GM12878 (cell line): ENCODE data around the gene CCNY. TPM values are rescaled to one million over a fixed set of nuclear protein-coding genes. Genes with fewer than 3 reads are reported as not detected.

Experiments used
- ATAC-seq: fragments of 200-7000 bp; cut with Tn5 transposase; 3 replicates; pipeline ENCODE4 v1.9.1; 2020; ENCODE audit warnings: mild to moderate bottlenecking, moderate library complexity
- BruUV-seq: library from RNA; stranded (reverse); fragments of 400-500 nt; replicated peaks from 2 replicates; lab custom pipeline; 2021; lab: Mats Ljungman, UMichigan
- CTCF ChIA-PET: fragments of 300-600 bp; sonication (Branson Sonifier 250); formaldehyde crosslinking; extraction: SDS; loops from one replicate; lab custom pipeline; 2021; ENCODE audit warnings: inconsistent platforms; lab: Yijun Ruan, JAX
- POLR2A ChIA-PET: fragments of 350-600 bp; formaldehyde crosslinking; extraction: SDS; loops from one replicate; lab custom pipeline; 2021; ENCODE audit warnings: inconsistent platforms; lab: Charles Lee
- RAD21 ChIA-PET: fragments of 300-600 bp; sonication (Branson Sonifier 250); formaldehyde crosslinking; loops from one replicate; lab custom pipeline; 2023; ENCODE audit warnings: antibody characterized with exemption; ENCODE audit not compliant: unreplicated experiment; lab: Charles Lee
- SMC1A ChIA-PET: fragments of 300-600 bp; sonication (Branson Sonifier 250); formaldehyde crosslinking; loops from one replicate; lab custom pipeline; 2023; ENCODE audit not compliant: unreplicated experiment, uncharacterized antibody; lab: Charles Lee
- DNase-seq: peaks from one replicate; pipeline ENCODE4 v3.0.0-alpha.2; 2011; ENCODE audit warnings: low read depth, low spot score
- FAIRE-seq: peaks from 3 replicates; lab custom pipeline; 2011; peaks lifted over from hg19 to GRCh38; lab: Jason Lieb, UNC
- H2AFZ ChIP-seq: 2 replicates; pipeline ENCODE4 v1.6.0; 2011; ENCODE audit warnings: low read depth, low read length, control low read depth; ENCODE audit not compliant: control insufficient read depth
- H3K27ac ChIP-seq: 2 replicates; pipeline ENCODE4 v1.5.1; 2011; ENCODE audit warnings: control low read depth; ENCODE audit not compliant: control insufficient read depth, insufficient read depth
- H3K27me3 ChIP-seq, 2 experiments: replicated peaks in 1 of 2; 2 replicates each; pipeline versions ENCODE4 v1.6.0 to v1.6.1; 2011; ENCODE audit warnings: low read length in 1 of 2; ENCODE audit not compliant: control insufficient read depth in 2 of 2, insufficient read depth in 2 of 2
- H3K36me3 ChIP-seq, 2 experiments: 2 replicates each; pipeline ENCODE4 v1.5.1; 2011; ENCODE audit warnings: low read length in 1 of 2; ENCODE audit not compliant: control insufficient read depth in 2 of 2, insufficient read depth in 2 of 2
- H3K4me1 ChIP-seq: 2 replicates; pipeline ENCODE4 v1.6.1; 2011; ENCODE audit warnings: mild to moderate bottlenecking, low read length, moderate library complexity, mixed read lengths; ENCODE audit not compliant: control insufficient read depth, insufficient read depth
- H3K4me2 ChIP-seq: 2 replicates; pipeline ENCODE4 v1.6.0; 2011; ENCODE audit warnings: control low read depth; ENCODE audit not compliant: control insufficient read depth, insufficient read depth
- H3K4me3 ChIP-seq: fragments of 200-600 bp; sonication (generic); 2 replicates; pipeline ENCODE4 v1.5.1; 2016
- H3K79me2 ChIP-seq: 2 replicates; pipeline ENCODE4 v1.6.0; 2011; ENCODE audit warnings: low read length; ENCODE audit not compliant: control insufficient read depth, insufficient read depth
- H3K9ac ChIP-seq: 2 replicates; pipeline ENCODE4 v1.8.0; 2011; ENCODE audit warnings: low read length, control low read depth, mixed read lengths; ENCODE audit not compliant: control insufficient read depth, insufficient read depth
- H3K9me3 ChIP-seq: replicated peaks from 3 replicates; pipeline ENCODE4 v1.5.1; 2011; ENCODE audit warnings: mild to moderate bottlenecking, low read length; ENCODE audit not compliant: control insufficient read depth, insufficient read depth
- H4K20me1 ChIP-seq: 2 replicates; pipeline ENCODE4 v1.6.0; 2011; ENCODE audit not compliant: control insufficient read depth, insufficient read depth
- ATF7 ChIP-seq: fragments of 450-650 bp; IDR thresholded peaks from 2 replicates; pipeline ENCODE4 v1.6.1; 2016; ENCODE audit warnings: low read depth, mild to moderate bottlenecking
- BHLHE40 ChIP-seq, 2 experiments: fragments of 450-650 bp in 1 of 2; IDR thresholded peaks; 2 replicates each; pipeline ENCODE4 v1.6.1; 2011 to 2017; ENCODE audit warnings: low read depth in 2 of 2, borderline replicate concordance in 1 of 2, improper control_type of control experiment in 1 of 2, low read length in 1 of 2, mild to moderate bottlenecking in 1 of 2
- ESRRA ChIP-seq: IDR thresholded peaks from 2 replicates; pipeline ENCODE4 v1.6.1; 2012; ENCODE audit warnings: mild to moderate bottlenecking, low read length, improper control_type of control experiment
- ETV6 ChIP-seq, 2 experiments: fragments of 450-650 bp in 1 of 2; IDR thresholded peaks in 1 of 2; conservative IDR thresholded peaks in 1 of 2; 2 replicates each; pipeline ENCODE4 v1.6.1; 2014; ENCODE audit warnings: antibody characterized with exemption in 1 of 2, borderline replicate concordance in 1 of 2, low read depth in 1 of 2, mild to moderate bottlenecking in 1 of 2, moderate library complexity in 1 of 2
- IKZF2 ChIP-seq, 2 experiments: fragments of 450-650 bp; IDR thresholded peaks; 2 replicates each; pipeline ENCODE4 v1.6.1; 2017; ENCODE audit warnings: mild to moderate bottlenecking in 2 of 2, moderate library complexity in 2 of 2
- JUND ChIP-seq: IDR thresholded peaks from 2 replicates; pipeline ENCODE4 v1.6.1; 2012; ENCODE audit warnings: low read depth, mild to moderate bottlenecking, low read length, improper control_type of control experiment, moderate library complexity
- NFIC ChIP-seq: IDR thresholded peaks from 2 replicates; pipeline ENCODE4 v1.6.1; 2012; ENCODE audit warnings: low read depth, mild to moderate bottlenecking, inconsistent platforms, low read length, moderate library complexity
- PAX5 ChIP-seq: IDR thresholded peaks from 2 replicates; pipeline ENCODE4 v1.6.1; 2011; ENCODE audit warnings: low read depth, low read length, borderline replicate concordance
- PML ChIP-seq: IDR thresholded peaks from 2 replicates; pipeline ENCODE4 v1.6.1; 2012; ENCODE audit warnings: low read length, inconsistent platforms
- YBX1 ChIP-seq: fragments of 450-650 bp; IDR thresholded peaks from 2 replicates; pipeline ENCODE4 v1.6.1; 2016; ENCODE audit warnings: antibody characterized with exemption
- ZNF24 ChIP-seq: fragments of 450-650 bp; IDR thresholded peaks from 2 replicates; pipeline ENCODE4 v1.6.1; 2017; ENCODE audit warnings: antibody characterized with exemption, mild to moderate bottlenecking
- WGBS: methylation state at CpG from one replicate; pipeline ENCODE4 v1.1.6; 2016; ENCODE audit warnings: low lambda C conversion rate; ENCODE audit not compliant: insufficient replicate concordance, insufficient coverage; ENCODE audit errors: missing lambda C conversion rate; 5-methylcytosine and 5-hydroxymethylcytosine counted together
- in situ Hi-C: fragments of 300-500 bp; cut with MboI; formaldehyde crosslinking; loops from 9 replicates; pipeline ENCODE4 v1.14.3; 2018; ENCODE audit warnings: mixed read lengths
- intact Hi-C: fragments of 100-400 bp; cut with micrococcal nuclease; formaldehyde crosslinking; loops from one replicate; pipeline ENCODE4 v1.14.2; 2022; ENCODE audit not compliant: unreplicated experiment
- polyA plus RNA-seq, 11 experiments: library from polyadenylated mRNA; depleted of rRNA in 4 of 11; unstranded in 6 of 11; stranded (reverse) in 5 of 11; fragments of >200 nt; fragmentation: Nextera tagmentation in 4 of 11; fragmentation: Illumina TruSeq in 1 of 11; extraction: Ambion mirVana in 4 of 11; extraction: Trizol in 1 of 11; gene quantifications; 1 replicate in 1 of 11; 2 replicates in 10 of 11; pipeline versions ENCODE4 v1.2.1 to v1.2.3, GENCODE V29; 2011 to 2016; ENCODE audit warnings: inconsistent platforms in 2 of 11, missing spikeins in 2 of 11, low read depth in 1 of 11
- total RNA-seq, 4 experiments: library from RNA; depleted of rRNA in 3 of 4; stranded (reverse); fragments of >200 nt in 3 of 4; fragmentation: Illumina TruSeq in 1 of 4; extraction: Trizol in 1 of 4; gene quantifications; 2 replicates each; pipeline versions ENCODE4 v1.2.1 to v1.2.3, GENCODE V29; 2013 to 2021

The CCNY gene
- total and polyA plus RNA-seq, 10 of the 15 experiments (the other 5 are each of a cell fraction or from before 2014, with no cell fraction given), result 3.6 to 50.0 (median 26.1) TPM

GRCh38 chr10:35368485-35369048 is 32.3 kb downstream of the CCNY start (continued):
- TF ChIP-seq NFIC, result no peak

DNA sequence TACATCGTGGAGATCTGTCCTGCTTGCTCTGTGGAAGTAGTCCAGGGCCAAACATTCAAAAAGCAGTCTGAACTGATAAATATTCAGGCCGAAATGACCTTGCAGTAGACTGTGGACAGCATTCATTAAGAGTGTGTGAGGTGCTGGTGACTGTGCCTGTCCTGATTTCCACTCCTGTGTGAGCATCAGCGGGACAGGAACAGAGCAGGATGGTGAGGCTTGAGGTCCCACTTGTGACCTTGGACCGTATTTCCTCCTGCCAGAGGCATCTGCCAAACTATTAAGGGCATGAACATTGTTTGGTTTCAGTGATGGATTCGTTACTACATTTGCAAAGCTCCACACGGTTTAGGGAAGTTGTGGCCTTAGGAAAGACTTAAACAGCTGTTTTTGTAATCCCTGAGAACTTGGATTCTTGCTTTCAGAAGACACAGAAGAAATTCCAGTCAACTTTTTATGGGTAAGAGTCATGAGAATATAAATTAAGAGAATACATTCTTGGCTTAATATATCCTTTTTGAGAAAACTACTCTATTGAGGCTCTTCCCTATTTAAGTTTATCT is 32.8 kb downstream of the CCNY start:
- Histone ChIP-seq H3K4me3 (no peak overlapping the region), H4K20me1 (no peaks in the 10 kb centered on the region), H3K36me3 (no peaks in the 10 kb centered on the region), H3K4me2 (no peak overlapping the region; the same call in 1 of the 2 replicates), H3K4me1 (peaks cover 11% of the 10 kb centered on the region), H3K27ac (no peak overlapping the region), H3K9me3 (no peaks in the 10 kb centered on the region)
- 83% methylated on average over 6 of the region's 6 CpGs for WGBS
- no TSS peak for BruUV-seq
- ChIA-PET SMC1A (interaction anchor here (0.5 to 1.0 kb wide), 2 partner anchors 16 to 604 kb away, joined by 3 to 4 read pairs; no protein-coding TSS in a partner anchor), RAD21 (no interaction called here)
- intact Hi-C loops, result no loop called here
- no peak for DNase-seq
- TF ChIP-seq BHLHE40 (IDR thresholded peaks at IDR 0.05; ENCODE audit: borderline replicate concordance in 1 of 2, low read depth in 2 of 2, low read length in 1 of 2) (no peak), YBX1 (no peak), JUND (no peak), ATF7 (no peak), ESRRA (no peak), ETV6 (conservative IDR thresholded peaks at IDR 0.05 in 1 of 2, IDR thresholded peaks at IDR 0.05 in 1 of 2; ENCODE audit: borderline replicate concordance in 1 of 2, low read depth in 1 of 2) (no peak), PAX5 (no peak), PML (no peak), ZNF24 (no peak), IKZF2 (IDR thresholded peaks at IDR 0.05) (no peak)
- TF ChIP-seq, all 136 proteins: peak for 0
- H2AFZ ChIP-seq, result no peak overlapping the region
- peaks cover 17% of the 10 kb centered on the region for H3K79me2 ChIP-seq
- no peaks in the 10 kb centered on the region for H3K27me3 ChIP-seq
- ChIA-PET POLR2A (no interaction called here), CTCF (interaction anchor here (1.0 kb wide), 1 partner anchor 19 kb away, joined by 3 read pairs; no protein-coding TSS in a partner anchor)
- in situ Hi-C loops, result no loop called here
- ATAC-seq (no peak), FAIRE-seq (no peak)
- H3K9ac ChIP-seq, result no peak overlapping the region
